Measurements from ENCODE around the gene FBL.

GRCh38 chr19:39809368-39809767 is 36.8 kb downstream of the FBL start:
- TF ChIP-seq CTCF (IDR thresholded peaks at IDR 0.05; ENCODE audit: low read length) (no peak), EZH2 (optimal IDR thresholded peaks at IDR 0.05; ENCODE audit: low read depth, low read length) (no peak)

Data from MM.1S (cell line).